Peyer's patch (tissue), 4 donors: Measurements from ENCODE around the gene CRKL. TPM values are rescaled to one million over a fixed set of nuclear protein-coding genes. Genes with fewer than 3 reads are reported as not detected.

Source experiments
- DNase-seq, 3 donors: peaks; one replicate each; pipeline ENCODE4 v3.0.0-alpha.2; 2017 to 2019
- H3K27ac ChIP-seq, 4 donors: fragments of 200-600 bp; sonication (generic); one replicate each; pipeline ENCODE4 v1.5.1; 2016 to 2019
- H3K27me3 ChIP-seq, 2 donors: fragments of 200-600 bp; sonication (generic); one replicate each; pipeline ENCODE4 v1.5.1; 2019
- H3K36me3 ChIP-seq, 3 donors: fragments of 200-600 bp; sonication (generic); one replicate each; pipeline ENCODE4 v1.5.1; 2016 to 2019
- H3K4me1 ChIP-seq, 4 donors: fragments of 200-600 bp; sonication (generic); one replicate each; pipeline ENCODE4 v1.5.1; 2016 to 2019
- H3K4me3 ChIP-seq, 4 donors: fragments of 200-600 bp; sonication (generic); 1 replicate in 3 of 4; 2 replicates in 1 of 4; pipeline ENCODE4 v1.5.1; 2016 to 2019; ENCODE audit warnings: mild to moderate bottlenecking in 1 of 4
- H3K9me3 ChIP-seq, 4 donors: fragments of 200-600 bp; sonication (generic); one replicate each; pipeline ENCODE4 v1.5.1; 2016 to 2019; ENCODE audit warnings: mild to moderate bottlenecking in 1 of 4
- CTCF ChIP-seq, 6 experiments: fragments of 450-650 bp in 4 of 6; fragments of 200-600 bp in 2 of 6; sonication (generic) in 1 of 6; IDR thresholded peaks; one replicate each; pipeline ENCODE4 v1.5.1; 2017 to 2019; ENCODE audit warnings: antibody characterized with exemption in 6 of 6, mild to moderate bottlenecking in 3 of 6, moderate library complexity in 1 of 6
- POLR2A ChIP-seq, 2 donors: fragments of 450-650 bp; IDR thresholded peaks; one replicate each; pipeline ENCODE4 v1.5.1; 2017; ENCODE audit warnings: antibody characterized with exemption in 2 of 2, mild to moderate bottlenecking in 2 of 2, moderate library complexity in 2 of 2
- total RNA-seq, 4 donors: library from RNA; depleted of rRNA; stranded (reverse); fragments of >200 nt; gene quantifications; one replicate each; pipeline ENCODE4 v1.1.0, GENCODE V29; 2016

CRKL gene
- total RNA-seq, 4 donors from 2014 or later: 39.6 to 58.8 (median 58.2) TPM

- Histone ChIP-seq H3K4me3 (no peak overlapping the region), H3K4me1 (peaks cover 0 to 4% (median 0%) of the 10 kb centered on the region in 4 donors), H3K27ac (no peak overlapping the region), H3K27me3 (no peaks in the 10 kb centered on the region), H3K36me3 (no peaks in the 10 kb centered on the region), H3K9me3 (no peaks in the 10 kb centered on the region)
- no peak for TF ChIP-seq CTCF (IDR thresholded peaks at IDR 0.05)
- TF ChIP-seq POLR2A (IDR thresholded peaks at IDR 0.05): no peak
- DNase-seq: no peak
Measured at GRCh38 chr22:20972933-20973577, 55.8 kb downstream of the CRKL start.

- no peaks in the 10 kb centered on the region for H3K36me3 ChIP-seq
- H3K9me3 ChIP-seq: no peaks in the 10 kb centered on the region
- no peak for DNase-seq
- no peaks in the 10 kb centered on the region for H3K4me1 ChIP-seq
- H3K27ac ChIP-seq: no peak overlapping the region
- TF ChIP-seq POLR2A (IDR thresholded peaks at IDR 0.05): no peak
- no peak for TF ChIP-seq CTCF (IDR thresholded peaks at IDR 0.05)
- no peaks in the 10 kb centered on the region for H3K27me3 ChIP-seq
- no peak overlapping the region for H3K4me3 ChIP-seq
Measured at GRCh38 chr22:20973634-20974286, 56.6 kb downstream of the CRKL start.

- no peak for DNase-seq
- H3K27ac ChIP-seq: no peak overlapping the region
- TF ChIP-seq POLR2A (IDR thresholded peaks at IDR 0.05): no peak
- no peak for TF ChIP-seq CTCF (IDR thresholded peaks at IDR 0.05)
- H3K9me3 ChIP-seq: no peaks in the 10 kb centered on the region
- peaks cover 0 to 2% (median under 1%) of the 10 kb centered on the region in 4 donors for H3K4me1 ChIP-seq
- no peak overlapping the region for H3K4me3 ChIP-seq
- no peaks in the 10 kb centered on the region for H3K36me3 ChIP-seq
- H3K27me3 ChIP-seq: no peaks in the 10 kb centered on the region
Measured at GRCh38 chr22:20974336-20974955, 57.2 kb downstream of the CRKL start.

- Histone ChIP-seq H3K27ac (no peak overlapping the region), H3K4me3 (no peak overlapping the region), H3K27me3 (no peaks in the 10 kb centered on the region), H3K9me3 (no peaks in the 10 kb centered on the region), H3K4me1 (peaks cover 0 to 9% (median 4%) of the 10 kb centered on the region in 4 donors), H3K36me3 (no peaks in the 10 kb centered on the region)
- no peak for DNase-seq
- TF ChIP-seq POLR2A (IDR thresholded peaks at IDR 0.05) (no peak), CTCF (IDR thresholded peaks at IDR 0.05) (no peak)
Measured at GRCh38 chr22:20975541-20976290, 58.5 kb downstream of the CRKL start.

- TF ChIP-seq POLR2A (IDR thresholded peaks at IDR 0.05) (no peak), CTCF (IDR thresholded peaks at IDR 0.05) (no peak)
- H3K4me3 ChIP-seq: no peak overlapping the region
- H3K27ac ChIP-seq: no peak overlapping the region
- peaks cover 0 to 16% (median 10%) of the 10 kb centered on the region in 4 donors for H3K4me1 ChIP-seq
- no peak for DNase-seq
- H3K9me3 ChIP-seq: no peaks in the 10 kb centered on the region
- H3K36me3 ChIP-seq: no peaks in the 10 kb centered on the region
- no peaks in the 10 kb centered on the region for H3K27me3 ChIP-seq
Measured at GRCh38 chr22:20976291-20976877, 59.2 kb downstream of the CRKL start.
